Left renal pelvis (tissue), 4 donors: ENCODE data around the gene NEO1. TPM values are rescaled to one million over a fixed set of nuclear protein-coding genes. Genes with fewer than 3 reads are reported as not detected.
A peak's percentile ranks its signal among the peaks of the same experiment; 100 is the strongest.

ENCODE experiments used
- DNase-seq, 4 donors: peaks; one replicate each; pipeline ENCODE4 v3.0.0-alpha.2; 2013; ENCODE audit warnings: low read depth in 4 of 4, low spot score in 3 of 4
- polyA plus RNA-seq, 4 donors: library from polyadenylated mRNA; unstranded; fragments of 120-200 nt; gene quantifications; one replicate each; pipeline ENCODE4 v1.2.1, GENCODE V29; 2013; ENCODE audit not compliant: insufficient read length in 4 of 4

Gene NEO1, protein sequence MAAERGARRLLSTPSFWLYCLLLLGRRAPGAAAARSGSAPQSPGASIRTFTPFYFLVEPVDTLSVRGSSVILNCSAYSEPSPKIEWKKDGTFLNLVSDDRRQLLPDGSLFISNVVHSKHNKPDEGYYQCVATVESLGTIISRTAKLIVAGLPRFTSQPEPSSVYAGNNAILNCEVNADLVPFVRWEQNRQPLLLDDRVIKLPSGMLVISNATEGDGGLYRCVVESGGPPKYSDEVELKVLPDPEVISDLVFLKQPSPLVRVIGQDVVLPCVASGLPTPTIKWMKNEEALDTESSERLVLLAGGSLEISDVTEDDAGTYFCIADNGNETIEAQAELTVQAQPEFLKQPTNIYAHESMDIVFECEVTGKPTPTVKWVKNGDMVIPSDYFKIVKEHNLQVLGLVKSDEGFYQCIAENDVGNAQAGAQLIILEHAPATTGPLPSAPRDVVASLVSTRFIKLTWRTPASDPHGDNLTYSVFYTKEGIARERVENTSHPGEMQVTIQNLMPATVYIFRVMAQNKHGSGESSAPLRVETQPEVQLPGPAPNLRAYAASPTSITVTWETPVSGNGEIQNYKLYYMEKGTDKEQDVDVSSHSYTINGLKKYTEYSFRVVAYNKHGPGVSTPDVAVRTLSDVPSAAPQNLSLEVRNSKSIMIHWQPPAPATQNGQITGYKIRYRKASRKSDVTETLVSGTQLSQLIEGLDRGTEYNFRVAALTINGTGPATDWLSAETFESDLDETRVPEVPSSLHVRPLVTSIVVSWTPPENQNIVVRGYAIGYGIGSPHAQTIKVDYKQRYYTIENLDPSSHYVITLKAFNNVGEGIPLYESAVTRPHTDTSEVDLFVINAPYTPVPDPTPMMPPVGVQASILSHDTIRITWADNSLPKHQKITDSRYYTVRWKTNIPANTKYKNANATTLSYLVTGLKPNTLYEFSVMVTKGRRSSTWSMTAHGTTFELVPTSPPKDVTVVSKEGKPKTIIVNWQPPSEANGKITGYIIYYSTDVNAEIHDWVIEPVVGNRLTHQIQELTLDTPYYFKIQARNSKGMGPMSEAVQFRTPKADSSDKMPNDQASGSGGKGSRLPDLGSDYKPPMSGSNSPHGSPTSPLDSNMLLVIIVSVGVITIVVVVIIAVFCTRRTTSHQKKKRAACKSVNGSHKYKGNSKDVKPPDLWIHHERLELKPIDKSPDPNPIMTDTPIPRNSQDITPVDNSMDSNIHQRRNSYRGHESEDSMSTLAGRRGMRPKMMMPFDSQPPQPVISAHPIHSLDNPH (N-terminal part only)
- 100 to 1,000 TPM; 122 to 150 (median 127) TPM for polyA plus RNA-seq

DNA sequence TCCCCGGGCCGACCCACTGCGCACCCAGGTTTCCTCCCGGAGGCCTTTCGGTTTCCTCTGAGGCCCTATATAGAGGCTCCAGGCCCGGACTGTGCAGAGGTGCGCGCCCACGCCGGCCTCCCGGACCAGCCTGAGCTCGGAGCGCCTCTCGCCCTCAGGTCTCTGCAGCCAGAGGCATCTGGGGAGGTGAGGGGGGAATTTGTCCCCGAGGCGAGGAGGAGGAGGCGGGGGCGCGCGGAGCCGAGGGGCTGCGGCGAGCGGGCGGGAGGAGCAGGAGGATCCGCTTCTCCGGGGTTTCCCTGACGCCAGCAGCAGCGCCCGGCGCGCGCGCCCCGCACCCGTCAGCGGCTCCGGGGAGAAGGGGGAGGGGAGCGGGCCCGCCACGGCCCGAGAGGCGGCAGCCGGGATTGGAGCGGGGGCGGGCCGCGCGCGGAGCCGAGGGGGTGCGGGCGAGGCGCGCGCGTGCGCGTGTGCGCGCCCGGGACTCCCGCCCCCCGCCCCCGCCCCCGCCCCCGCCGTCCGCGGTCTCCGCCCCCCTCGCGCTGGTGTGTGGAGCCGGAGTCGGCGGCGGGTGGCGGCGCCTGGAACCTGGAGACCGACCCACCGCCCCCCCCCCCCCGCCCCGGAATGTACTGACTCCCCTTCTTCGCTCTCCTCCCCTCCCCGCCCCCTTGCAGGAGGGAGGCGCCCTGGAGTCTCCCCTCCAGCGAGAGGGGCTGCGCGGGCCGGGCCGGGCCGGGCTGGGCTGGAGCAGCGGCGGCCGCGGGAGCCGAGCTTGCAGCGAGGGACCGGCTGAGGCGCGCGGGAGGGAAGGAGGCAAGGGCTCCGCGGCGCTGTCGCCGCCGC, at the start of gene NEO1:
NEO1 (plus strand) TSS at position 657 of the 846 bp plus-strand sequence. CDS start 213 bp downstream, outside the sequence.
- peak; percentile 65 to 88 (median 84) for DNase-seq

- no peak for DNase-seq
These were observed 47.8 kb upstream of the NEO1 start for GRCh38 chr15:73004462-73004861.

- no peak for DNase-seq
These were observed 47.2 kb upstream of the NEO1 start for GRCh38 chr15:73005032-73005431.

DNA sequence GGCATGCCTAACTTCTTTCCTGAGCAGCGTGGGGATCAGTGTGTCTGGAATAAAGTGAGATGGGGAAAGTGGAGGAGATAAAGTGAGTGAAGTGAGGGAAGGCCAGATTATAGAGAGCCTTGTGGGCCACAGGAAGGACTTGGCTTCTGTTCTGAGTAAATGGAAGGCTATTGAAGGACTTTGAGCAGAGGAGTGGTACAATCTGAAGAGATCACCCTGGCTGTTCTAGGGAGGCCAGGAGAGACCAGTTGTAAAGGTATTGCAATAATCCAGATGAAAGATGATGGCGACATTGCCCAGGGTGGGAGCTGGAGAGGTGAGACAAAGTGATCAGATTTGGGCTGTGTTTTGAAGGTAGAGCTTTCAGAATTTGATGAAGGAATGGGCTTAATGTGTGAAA, 46.8 kb upstream of the NEO1 start:
- DNase-seq: no peak

GRCh38 chr15:73006523-73006922, 45.7 kb upstream of the NEO1 start:
- no peak for DNase-seq

DNA sequence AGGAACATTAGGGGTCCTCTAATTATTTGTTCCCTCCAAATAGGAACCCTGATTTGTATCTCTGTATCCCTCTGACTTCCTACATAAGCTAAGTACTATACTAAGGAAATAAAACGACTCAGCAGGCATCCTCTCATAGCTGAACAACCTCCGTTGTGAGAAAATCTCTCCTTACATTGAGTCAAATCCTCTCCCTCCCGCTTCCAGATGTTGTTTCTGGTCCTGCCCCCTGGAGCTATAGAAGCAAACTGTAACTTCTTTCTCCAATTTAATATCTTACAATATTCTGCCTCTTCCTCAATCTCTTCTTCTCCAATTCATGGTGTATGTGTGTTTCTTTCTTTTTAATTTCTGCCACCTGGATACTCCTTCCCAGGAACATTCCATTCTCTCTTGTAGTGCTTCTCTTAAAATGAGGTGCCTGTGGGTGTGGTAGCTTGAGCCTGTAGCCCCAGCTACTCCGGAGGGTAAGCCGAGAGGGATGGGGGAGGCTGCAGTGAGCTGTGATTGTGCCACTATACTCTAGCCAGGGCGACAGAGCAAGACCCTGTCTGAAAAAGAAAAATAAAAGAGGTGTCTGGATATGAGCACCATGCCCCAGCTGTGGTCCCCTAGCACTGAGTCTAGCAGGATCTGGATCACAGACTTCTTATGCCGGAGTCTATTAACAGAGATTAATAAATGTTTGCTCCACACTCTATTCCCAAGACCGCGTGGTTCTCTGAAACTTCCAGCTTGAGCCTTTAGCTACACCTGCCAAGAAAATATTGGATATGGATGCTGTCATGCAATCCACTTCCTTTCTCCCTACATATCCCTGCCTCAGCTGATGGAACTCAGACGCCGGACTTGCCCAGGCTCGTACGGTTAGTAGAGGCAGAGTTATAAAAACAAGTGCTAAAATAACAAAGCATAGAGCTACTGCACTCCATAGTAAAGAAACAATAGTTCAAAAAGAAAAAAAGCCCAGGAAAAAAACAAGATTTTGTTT, 42.9 kb upstream of the NEO1 start:
- no peak for DNase-seq

GRCh38 chr15:73010154-73011152, 41.8 kb upstream of the NEO1 start:
- no peak for DNase-seq

GRCh38 chr15:73014904-73015303, 37.4 kb upstream of the NEO1 start:
- DNase-seq: no peak

GRCh38 chr15:73015493-73015892, 36.8 kb upstream of the NEO1 start:
- no peak for DNase-seq

GRCh38 chr15:73017987-73018386, 34.3 kb upstream of the NEO1 start:
- no peak for DNase-seq

DNA sequence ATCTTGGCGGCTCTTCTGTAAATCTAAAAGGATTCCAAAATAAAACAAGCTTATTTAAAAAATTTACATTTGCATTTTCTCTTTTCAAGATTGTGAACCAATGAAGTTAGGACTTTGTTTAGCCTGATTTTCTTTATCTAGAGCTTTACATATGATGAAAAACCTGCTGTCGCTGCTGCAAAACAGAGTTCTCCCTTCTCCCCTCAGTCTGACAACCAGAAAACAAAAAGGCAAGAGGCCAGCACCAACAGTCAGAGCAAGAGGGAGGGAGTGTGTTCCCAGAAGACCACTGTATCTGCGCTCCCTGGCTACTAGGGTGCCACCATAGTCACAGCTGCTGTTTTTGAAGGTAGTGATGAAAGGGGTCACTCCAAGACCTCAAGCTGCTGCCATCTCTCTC, 33.1 kb upstream of the NEO1 start:
- no peak for DNase-seq

- DNase-seq: no peak
These were observed 32.6 kb upstream of the NEO1 start for GRCh38 chr15:73019601-73020146.

DNA sequence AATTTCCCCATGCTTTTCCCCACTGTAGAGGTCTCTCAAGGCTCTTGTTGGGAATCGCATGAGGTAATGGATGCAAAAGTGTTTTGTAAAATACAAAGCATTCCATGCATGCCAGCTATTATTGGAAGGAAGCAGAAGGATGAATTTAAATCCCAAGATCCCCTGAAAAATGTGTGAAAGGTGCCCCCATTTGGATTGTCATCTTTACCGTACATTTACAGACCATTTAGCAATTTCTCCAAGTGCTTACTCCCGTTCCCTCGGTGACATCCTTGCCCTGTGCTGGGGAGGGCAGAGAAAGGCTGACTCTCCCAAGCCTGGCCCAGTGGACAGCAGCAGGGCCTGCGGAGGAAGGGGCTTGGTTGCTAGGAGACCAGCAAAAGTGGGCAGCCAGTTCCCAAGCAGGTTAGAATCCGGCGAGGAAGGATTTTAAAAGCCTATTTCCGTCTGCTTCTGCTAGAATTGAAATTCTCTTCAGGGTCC, 31.1 kb upstream of the NEO1 start:
- DNase-seq: no peak

DNA sequence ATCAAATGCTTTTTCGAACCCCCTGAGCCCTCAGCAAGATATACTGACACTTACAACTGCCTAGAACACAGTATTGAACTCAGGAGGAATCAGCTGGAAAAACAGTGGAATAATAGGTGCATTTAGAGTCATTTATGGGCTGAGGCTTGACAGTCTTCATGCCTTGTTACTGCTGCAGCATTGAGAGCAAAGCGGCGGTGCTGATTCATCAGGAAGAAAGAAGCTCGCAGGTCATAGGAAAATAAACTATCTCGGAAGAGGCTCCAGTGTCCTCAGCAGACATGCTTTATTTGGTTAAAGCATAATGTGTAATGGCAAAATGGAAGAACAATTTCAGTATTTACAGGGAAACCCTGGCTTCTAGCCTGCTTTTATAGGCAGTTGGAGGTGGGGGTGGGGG, 30.1 kb upstream of the NEO1 start:
- no peak for DNase-seq

DNA sequence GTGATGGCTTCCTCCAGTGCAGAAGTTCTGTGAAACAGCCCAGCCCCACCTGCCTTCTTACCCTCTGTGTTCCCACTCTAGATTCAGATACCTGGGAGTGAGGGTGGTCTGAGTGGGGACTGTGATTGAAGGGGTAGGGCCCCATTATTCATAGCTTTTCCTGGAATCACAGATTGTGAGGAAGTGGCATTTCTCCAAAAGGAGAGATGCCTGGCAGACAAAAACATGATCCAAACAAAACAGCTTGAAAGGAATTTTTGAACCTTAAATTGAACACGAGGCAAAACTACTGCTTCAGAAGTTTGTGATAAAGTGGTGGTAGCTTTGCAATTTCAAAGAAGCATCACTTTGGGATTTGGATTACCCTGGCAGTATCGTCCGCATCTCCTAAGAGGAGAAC, 29.2 kb upstream of the NEO1 start:
- DNase-seq: no peak

- no peak for DNase-seq
These were observed 28.1 kb upstream of the NEO1 start for GRCh38 chr15:73024168-73024567.

DNA sequence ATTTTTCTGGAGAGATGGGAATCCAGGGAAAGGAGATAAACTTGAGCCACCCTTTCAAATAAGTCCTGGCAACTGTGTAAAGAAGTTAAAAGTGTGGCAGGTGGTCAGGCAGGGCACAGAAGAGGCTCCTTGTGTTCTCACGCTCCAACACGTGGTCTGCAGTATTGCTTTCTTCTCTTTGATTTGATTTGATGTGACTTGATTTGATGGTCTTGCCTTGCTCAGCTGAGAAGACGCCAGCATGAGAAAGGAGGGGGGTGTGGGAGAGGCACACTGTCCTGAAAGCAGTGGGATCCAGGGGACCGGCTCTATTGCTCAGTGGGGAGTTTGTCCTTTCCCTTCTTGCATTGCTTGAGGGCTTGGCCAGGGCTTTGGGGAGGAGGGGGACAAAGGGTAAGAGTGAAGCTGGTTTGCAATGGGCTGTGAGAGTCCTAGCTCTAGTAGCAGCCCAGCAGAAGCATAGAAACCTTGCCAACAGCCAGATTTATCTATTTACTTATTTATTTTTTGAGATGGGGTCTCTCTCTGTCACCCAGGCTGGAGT, 25.7 kb upstream of the NEO1 start:
- no peak for DNase-seq
